Measurements from ENCODE around the gene SPOUT1.

The SPOUT1 gene

DNA sequence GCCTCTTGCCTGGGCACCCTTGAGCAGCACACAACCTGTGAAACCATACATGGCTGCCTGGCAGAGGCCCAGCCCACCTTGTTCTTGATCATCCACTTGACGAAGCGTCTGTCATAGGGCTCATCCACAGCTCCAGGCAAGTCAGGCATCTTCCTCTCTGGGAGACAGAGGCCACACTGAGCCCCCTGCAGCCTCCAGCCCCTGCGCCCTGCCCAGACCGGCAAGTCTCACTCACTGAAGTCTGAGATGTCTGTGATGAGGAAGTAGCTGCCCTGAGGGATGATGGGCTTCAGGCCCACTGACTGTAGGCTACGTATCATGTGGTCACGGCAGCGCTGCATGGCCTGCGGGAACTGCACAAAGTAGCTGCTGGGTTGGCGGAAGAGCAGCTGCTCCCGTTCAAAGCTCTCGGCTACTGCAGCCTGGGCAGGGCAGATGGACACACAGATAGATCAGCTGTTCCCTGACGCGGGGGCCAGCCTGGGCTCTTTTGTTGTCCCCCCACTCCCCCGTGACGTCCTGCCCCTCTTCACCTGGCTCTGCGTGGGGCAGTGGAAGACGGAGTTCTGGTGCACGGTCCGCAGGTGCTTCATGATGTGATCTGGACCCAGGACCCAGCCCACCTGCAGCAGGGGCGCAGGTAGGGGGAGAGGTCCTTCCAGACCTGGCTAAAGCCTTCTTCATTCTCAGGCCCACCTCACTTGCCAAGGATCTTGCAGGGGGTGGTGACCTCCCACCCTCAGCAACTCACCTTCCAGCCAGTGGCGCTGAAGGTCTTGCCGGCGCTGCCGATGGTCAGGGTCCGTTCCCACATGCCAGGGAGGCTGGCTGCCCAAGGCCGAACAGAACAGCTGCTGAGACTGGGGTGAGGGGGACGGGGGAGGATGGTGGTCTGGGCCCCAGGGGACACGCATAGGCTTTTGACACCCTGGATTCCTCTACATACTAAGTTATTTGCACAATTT is 5.9 kb upstream of the SPOUT1 start:
- Histone ChIP-seq H3K9me3 (ENCODE audit: control insufficient read depth, low read depth, low read length) (no peaks in the 10 kb centered on the region), H3K4me1 (ENCODE audit: control insufficient read depth, low read depth, low read length) (no peaks in the 10 kb centered on the region), H3K9ac (ENCODE audit: low read length) (no peak overlapping the region), H3K27ac (ENCODE audit: low read length) (no peak overlapping the region), H3K27me3 (ENCODE audit: control insufficient read depth, insufficient read depth, low read length) (no peaks in the 10 kb centered on the region), H3K4me3 (ENCODE audit: low read length) (no peak overlapping the region), H3K36me3 (ENCODE audit: control insufficient read depth, low read depth, low read length) (peaks cover 13% of the 10 kb centered on the region)

DNA sequence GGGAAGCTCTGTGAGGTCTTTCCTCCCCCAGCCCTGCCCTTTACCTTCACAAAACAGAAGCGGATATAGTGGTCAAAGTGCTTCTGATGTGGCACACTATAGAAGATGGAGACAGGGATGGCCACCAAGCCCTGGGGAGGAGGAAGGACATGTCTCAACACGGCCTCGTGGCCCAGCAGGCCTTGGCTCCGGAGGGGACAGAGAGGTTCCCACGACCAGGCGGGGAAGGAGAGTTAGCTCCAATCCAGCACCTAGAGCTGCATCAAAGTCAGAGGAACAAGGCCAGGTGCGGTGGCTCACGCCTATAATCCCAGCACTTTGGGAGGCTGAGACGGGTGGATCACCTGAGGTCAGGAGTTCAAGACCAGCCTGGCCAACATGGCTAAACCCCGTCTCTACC is 4.1 kb upstream of the SPOUT1 start:
- no peaks in the 10 kb centered on the region for H3K9me3 ChIP-seq (ENCODE audit: control insufficient read depth, low read depth, low read length)
- no peak overlapping the region for H3K27ac ChIP-seq (ENCODE audit: low read length)
- H3K36me3 ChIP-seq (ENCODE audit: control insufficient read depth, low read depth, low read length): peaks cover 13% of the 10 kb centered on the region
- H3K9ac ChIP-seq (ENCODE audit: low read length): no peak overlapping the region
- no peaks in the 10 kb centered on the region for H3K4me1 ChIP-seq (ENCODE audit: control insufficient read depth, low read depth, low read length)
- H3K27me3 ChIP-seq (ENCODE audit: control insufficient read depth, insufficient read depth, low read length): no peaks in the 10 kb centered on the region
- H3K4me3 ChIP-seq (ENCODE audit: low read length): no peak overlapping the region

DNA sequence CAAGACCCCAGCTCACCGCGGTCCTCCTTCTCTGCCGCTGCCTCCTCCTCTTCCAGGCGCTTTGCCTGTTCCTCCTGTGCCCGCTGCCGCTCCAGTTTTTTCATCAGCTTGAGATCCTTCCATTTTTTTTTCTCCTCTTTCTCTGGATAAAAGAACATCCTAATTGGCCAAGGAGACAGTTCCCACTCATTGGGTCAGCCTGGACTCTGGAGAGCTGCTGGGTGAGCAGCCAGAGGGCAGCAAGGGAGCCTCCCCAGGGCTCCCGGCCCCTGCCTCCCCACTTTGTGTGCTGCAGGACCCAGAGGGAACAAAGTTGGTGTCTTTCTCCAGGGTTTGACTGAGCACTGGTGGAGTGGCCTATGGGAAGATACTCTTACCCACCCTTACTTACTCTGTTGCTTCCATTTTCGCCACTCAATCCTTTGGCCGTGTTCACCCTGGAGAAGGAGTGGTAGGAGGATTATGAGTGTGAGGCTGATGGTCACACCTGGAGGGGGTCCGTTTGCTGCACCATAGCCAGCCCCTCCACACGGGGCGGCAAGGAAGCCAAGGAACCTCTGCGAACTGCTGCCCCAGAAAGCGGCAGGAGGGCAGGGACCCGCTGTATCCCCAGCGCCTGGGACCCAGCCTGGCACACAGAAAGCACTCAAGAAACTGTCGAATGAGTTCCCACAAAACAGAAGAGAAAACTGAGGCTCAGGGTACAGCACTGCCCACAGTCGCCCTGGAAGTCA is 708 bp downstream of the SPOUT1 start:
- Histone ChIP-seq H3K4me3 (ENCODE audit: low read length) (peak overlapping the region; percentile 87), H3K9ac (ENCODE audit: low read length) (peak overlapping the region; percentile 80), H3K9me3 (ENCODE audit: control insufficient read depth, low read depth, low read length) (no peaks in the 10 kb centered on the region), H3K27me3 (ENCODE audit: control insufficient read depth, insufficient read depth, low read length) (no peaks in the 10 kb centered on the region), H3K27ac (ENCODE audit: low read length) (no peak overlapping the region), H3K4me1 (ENCODE audit: control insufficient read depth, low read depth, low read length) (no peaks in the 10 kb centered on the region), H3K36me3 (ENCODE audit: control insufficient read depth, low read depth, low read length) (peaks cover 32% of the 10 kb centered on the region)

DNA sequence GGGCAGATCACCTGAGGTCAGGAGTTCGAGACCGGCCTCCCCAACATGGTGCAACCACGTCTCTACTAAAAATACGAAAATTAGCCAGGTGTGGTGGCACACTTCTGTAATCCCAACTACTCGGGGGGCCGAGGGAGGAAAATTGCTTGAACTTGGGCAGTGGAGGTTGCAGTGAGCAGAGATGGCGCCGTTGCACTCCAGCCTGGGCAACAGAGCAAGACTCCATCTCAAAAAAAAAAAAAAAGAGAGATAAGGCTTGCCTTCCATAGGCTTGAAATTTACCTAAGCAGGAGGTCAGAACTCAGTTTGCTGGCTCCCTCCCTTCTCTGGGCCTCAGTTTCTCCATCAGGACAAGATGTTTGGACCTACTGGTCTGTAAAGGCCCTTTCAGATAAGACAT is 1.3 kb downstream of the SPOUT1 start:
- peak overlapping the region; percentile 87 for H3K4me3 ChIP-seq (ENCODE audit: low read length)
- peak overlapping the region; percentile 80 for H3K9ac ChIP-seq (ENCODE audit: low read length)
- H3K27ac ChIP-seq (ENCODE audit: low read length): no peak overlapping the region
- H3K27me3 ChIP-seq (ENCODE audit: control insufficient read depth, insufficient read depth, low read length): no peaks in the 10 kb centered on the region
- H3K36me3 ChIP-seq (ENCODE audit: control insufficient read depth, low read depth, low read length): peaks cover 38% of the 10 kb centered on the region
- H3K9me3 ChIP-seq (ENCODE audit: control insufficient read depth, low read depth, low read length): no peaks in the 10 kb centered on the region
- H3K4me1 ChIP-seq (ENCODE audit: control insufficient read depth, low read depth, low read length): no peaks in the 10 kb centered on the region

DNA sequence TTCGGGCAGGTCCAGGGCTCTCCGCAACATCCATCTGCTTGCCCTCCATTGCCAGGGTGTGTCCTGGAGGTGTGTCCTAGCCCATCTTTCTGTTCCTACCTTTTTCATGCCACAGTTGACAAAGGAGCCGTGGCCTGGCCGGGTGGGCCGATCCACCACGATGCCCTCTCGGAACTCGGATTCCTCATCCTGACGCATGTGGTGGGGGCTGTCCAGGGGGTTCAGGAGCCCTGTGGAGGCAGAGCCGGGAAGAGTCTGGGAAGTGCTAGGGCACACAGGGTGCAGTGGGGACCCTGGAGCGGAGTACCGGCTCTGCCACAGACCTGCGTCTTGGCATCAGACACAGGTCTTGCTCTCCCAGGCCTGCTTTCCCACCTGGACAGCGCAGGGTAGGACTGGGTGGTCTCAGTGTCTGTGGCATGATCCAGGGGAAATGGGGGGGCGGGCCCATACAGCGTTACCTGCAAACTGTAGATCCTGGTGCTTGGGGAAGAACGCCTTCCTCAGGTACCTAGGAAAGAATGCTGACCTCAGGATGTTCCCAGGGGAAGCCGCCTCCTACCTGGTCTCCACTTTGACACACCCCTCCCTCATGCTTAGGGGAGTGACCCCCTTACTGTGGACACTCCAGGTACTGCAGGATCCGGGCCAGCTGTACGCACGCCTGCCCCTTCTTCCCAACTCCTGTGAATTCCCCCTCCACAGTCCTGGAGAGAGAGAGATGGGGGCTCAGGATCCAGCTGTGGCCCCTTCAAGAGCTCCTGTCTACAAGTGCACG is 3.5 kb downstream of the SPOUT1 start:
- Histone ChIP-seq H3K4me3 (ENCODE audit: low read length) (no peak overlapping the region), H3K36me3 (ENCODE audit: control insufficient read depth, low read depth, low read length) (peaks cover 57% of the 10 kb centered on the region), H3K27ac (ENCODE audit: low read length) (no peak overlapping the region), H3K4me1 (ENCODE audit: control insufficient read depth, low read depth, low read length) (no peaks in the 10 kb centered on the region), H3K9me3 (ENCODE audit: control insufficient read depth, low read depth, low read length) (no peaks in the 10 kb centered on the region), H3K27me3 (ENCODE audit: control insufficient read depth, insufficient read depth, low read length) (no peaks in the 10 kb centered on the region), H3K9ac (ENCODE audit: low read length) (no peak overlapping the region)

DNA sequence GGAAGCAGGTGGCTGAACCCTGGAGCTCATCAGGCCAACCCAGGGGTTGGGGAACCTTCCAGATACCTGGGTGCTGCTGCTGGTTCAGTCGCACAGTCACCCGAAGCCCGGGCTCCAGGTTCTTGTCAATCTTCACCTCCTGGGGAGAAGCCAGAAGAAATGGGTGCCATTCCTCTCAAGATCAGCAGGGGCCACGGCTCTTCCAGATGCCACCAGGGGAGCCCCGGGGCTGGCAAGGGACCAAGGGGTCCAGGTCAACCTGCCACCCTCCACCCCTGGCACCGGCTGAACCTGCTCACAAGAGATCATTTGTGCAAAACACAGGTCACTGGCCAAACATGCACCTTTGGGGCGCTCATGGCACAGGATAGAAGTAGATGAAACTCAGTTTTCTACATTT is 4.7 kb downstream of the SPOUT1 start:
- H3K9ac ChIP-seq (ENCODE audit: low read length): no peak overlapping the region
- peaks cover 57% of the 10 kb centered on the region for H3K36me3 ChIP-seq (ENCODE audit: control insufficient read depth, low read depth, low read length)
- H3K4me1 ChIP-seq (ENCODE audit: control insufficient read depth, low read depth, low read length): no peaks in the 10 kb centered on the region
- no peak overlapping the region for H3K4me3 ChIP-seq (ENCODE audit: low read length)
- no peak overlapping the region for H3K27ac ChIP-seq (ENCODE audit: low read length)
- H3K9me3 ChIP-seq (ENCODE audit: control insufficient read depth, low read depth, low read length): no peaks in the 10 kb centered on the region
- H3K27me3 ChIP-seq (ENCODE audit: control insufficient read depth, insufficient read depth, low read length): no peaks in the 10 kb centered on the region

DNA sequence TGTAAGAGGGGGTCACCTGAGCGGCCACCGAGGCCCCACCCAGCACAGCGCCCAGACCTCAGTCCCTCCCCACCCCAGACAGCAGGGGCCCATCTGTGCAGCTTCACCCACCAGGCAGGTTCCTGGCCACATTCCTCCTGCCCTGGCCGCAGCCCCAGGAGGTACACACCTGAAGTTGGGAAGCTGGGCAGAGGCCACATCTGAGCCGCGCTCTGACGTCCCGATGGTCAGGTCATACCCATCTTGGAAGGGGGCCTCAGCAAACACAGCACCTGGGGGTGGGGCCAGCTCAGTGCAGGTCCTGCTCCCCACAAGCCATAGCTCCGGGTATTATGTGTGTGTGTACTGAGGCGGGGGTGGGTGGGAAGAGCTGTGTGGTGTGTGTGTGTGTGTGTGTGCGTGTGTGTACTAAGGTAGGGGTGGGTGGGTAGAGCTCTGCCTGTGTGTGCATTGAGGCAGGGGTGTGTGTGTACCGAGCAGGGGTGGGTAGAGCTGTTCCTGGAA is 5.6 kb downstream of the SPOUT1 start:
- no peaks in the 10 kb centered on the region for H3K4me1 ChIP-seq (ENCODE audit: control insufficient read depth, low read depth, low read length)
- no peaks in the 10 kb centered on the region for H3K9me3 ChIP-seq (ENCODE audit: control insufficient read depth, low read depth, low read length)
- no peaks in the 10 kb centered on the region for H3K27me3 ChIP-seq (ENCODE audit: control insufficient read depth, insufficient read depth, low read length)
- H3K9ac ChIP-seq (ENCODE audit: low read length): no peak overlapping the region
- peaks cover 57% of the 10 kb centered on the region for H3K36me3 ChIP-seq (ENCODE audit: control insufficient read depth, low read depth, low read length)
- H3K4me3 ChIP-seq (ENCODE audit: low read length): no peak overlapping the region
- no peak overlapping the region for H3K27ac ChIP-seq (ENCODE audit: low read length)

DNA sequence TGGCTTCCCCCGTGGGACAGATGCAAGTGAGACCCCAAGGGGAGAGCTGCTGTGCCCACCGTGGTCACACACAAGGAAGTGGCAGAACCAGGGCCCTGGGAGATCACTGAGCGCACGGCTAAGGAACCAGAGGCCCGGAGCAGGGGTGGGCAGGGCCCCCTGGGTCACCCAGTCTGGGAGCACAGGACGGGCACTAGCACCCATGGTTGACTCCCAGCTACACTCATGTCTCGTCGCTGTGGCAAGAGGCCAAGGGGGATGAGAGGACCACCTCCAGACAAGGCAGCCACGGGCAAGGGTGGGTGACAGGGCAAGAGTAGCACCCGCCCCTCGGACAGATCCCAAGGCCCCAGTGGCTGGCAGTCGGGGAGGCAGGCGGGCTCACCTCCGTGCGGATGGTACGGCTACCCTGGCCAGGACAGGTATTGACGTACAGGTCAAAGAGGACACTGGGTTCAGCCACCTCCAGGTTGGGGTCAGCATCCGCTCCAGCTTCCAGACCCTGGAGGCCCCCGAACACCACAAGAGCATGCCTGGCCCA is 6.2 kb downstream of the SPOUT1 start:
- Histone ChIP-seq H3K9ac (ENCODE audit: low read length) (no peak overlapping the region), H3K27ac (ENCODE audit: low read length) (no peak overlapping the region), H3K9me3 (ENCODE audit: control insufficient read depth, low read depth, low read length) (no peaks in the 10 kb centered on the region), H3K36me3 (ENCODE audit: control insufficient read depth, low read depth, low read length) (peaks cover 57% of the 10 kb centered on the region), H3K27me3 (ENCODE audit: control insufficient read depth, insufficient read depth, low read length) (no peaks in the 10 kb centered on the region), H3K4me3 (ENCODE audit: low read length) (no peak overlapping the region), H3K4me1 (ENCODE audit: control insufficient read depth, low read depth, low read length) (no peaks in the 10 kb centered on the region)

DNA sequence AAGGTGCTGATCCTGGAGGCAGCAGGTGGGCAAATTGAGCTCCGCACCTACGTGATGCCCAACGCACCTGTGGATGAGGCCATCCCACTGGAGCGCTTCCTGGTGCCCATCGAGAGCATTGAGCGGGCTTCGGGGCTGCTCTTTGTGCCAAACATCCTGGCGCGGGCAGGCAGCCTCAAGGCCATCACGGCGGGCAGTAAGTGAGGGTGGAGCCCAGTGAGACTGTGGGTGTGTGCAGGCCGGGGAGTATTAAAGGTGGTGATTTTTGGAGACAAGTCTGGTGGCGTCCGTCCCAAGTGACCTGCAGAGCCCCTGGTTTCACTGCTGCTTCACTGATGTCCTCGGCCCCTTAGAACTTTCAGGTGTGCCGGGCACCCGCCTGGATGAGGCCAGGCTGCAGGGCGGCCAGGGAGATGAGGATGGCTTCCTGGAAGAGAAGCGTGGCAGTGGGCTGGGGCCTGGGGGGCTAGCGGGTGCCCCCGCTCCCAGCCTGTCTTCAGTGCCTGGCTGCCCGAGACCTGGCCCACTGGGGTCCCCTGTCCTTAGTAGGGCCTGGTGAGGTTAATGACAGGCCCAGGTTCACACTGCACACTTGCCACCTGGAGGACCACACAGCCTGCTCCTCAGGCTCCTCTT is 7.1 kb downstream of the SPOUT1 start:
- Histone ChIP-seq H3K9ac (ENCODE audit: low read length) (no peak overlapping the region), H3K27ac (ENCODE audit: low read length) (no peak overlapping the region), H3K4me3 (ENCODE audit: low read length) (no peak overlapping the region), H3K27me3 (ENCODE audit: control insufficient read depth, insufficient read depth, low read length) (peaks cover 1% of the 10 kb centered on the region), H3K36me3 (ENCODE audit: control insufficient read depth, low read depth, low read length) (peaks cover 57% of the 10 kb centered on the region), H3K4me1 (ENCODE audit: control insufficient read depth, low read depth, low read length) (no peaks in the 10 kb centered on the region), H3K9me3 (ENCODE audit: control insufficient read depth, low read depth, low read length) (no peaks in the 10 kb centered on the region)

DNA sequence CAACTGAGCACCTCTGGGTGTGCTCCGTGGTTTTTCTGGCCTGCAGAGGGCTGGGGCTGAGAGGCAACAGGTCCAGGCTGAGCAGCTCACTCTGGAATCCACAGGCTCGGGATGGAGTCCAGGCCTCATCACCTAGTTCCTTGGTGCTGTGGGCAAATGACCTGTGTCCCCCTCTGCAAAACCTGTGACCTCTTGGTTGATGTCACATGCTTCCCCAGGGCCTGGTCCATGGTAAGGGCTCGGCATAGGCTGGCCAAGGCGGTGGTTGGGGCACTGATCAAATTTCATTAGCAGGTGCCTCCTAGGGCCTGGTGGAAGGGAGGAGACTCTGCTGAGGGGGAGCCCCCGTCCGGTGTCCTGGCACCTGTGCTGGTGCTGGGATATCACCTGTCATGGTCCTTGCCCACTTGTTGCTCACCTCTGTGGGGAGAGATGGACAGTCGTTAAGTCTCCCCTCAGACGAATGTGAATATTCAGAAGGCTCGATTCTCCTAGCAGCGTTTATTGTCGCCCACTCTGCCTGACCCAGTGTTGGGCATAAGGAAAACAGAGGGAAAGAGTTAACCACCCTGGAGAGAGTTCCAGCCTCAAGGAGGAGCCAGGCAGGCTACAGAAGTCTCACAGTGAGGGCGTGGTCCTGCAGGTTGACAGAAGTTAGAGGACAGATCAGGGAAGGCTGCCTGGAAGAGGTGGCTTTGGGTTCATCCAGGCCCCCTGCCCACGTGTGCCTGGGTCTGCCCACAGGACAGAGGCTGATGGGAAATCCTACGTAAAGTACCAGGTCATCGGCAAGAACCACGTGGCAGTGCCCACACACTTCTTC is 7.8 kb downstream of the SPOUT1 start:
- no peak overlapping the region for H3K4me3 ChIP-seq (ENCODE audit: low read length)
- H3K36me3 ChIP-seq (ENCODE audit: control insufficient read depth, low read depth, low read length): peaks cover 50% of the 10 kb centered on the region
- no peaks in the 10 kb centered on the region for H3K4me1 ChIP-seq (ENCODE audit: control insufficient read depth, low read depth, low read length)
- H3K9me3 ChIP-seq (ENCODE audit: control insufficient read depth, low read depth, low read length): no peaks in the 10 kb centered on the region
- H3K27me3 ChIP-seq (ENCODE audit: control insufficient read depth, insufficient read depth, low read length): peaks cover 4% of the 10 kb centered on the region
- no peak overlapping the region for H3K9ac ChIP-seq (ENCODE audit: low read length)
- H3K27ac ChIP-seq (ENCODE audit: low read length): no peak overlapping the region
